HG03442 (cell line): Measurements from ENCODE around the gene PRKN.

ENCODE experiments used
- ATAC-seq: cut with Tn5 transposase; IDR thresholded peaks from one replicate; pipeline ENCODE4 v1.9.1; 2021; ENCODE audit warnings: mild to moderate bottlenecking, moderate library complexity; ENCODE audit not compliant: unreplicated experiment

PRKN gene

GRCh38 chr6:162331911-162332310 lies 395.7 kb downstream of the PRKN start:
- ATAC-seq = no peak

GRCh38 chr6:162325826-162326225 lies 401.7 kb downstream of the PRKN start:
- ATAC-seq = no peak

- no peak for ATAC-seq
Measured at GRCh38 chr6:162325051-162325450, 402.5 kb downstream of the PRKN start.

GRCh38 chr6:162315291-162315690 lies 412.3 kb downstream of the PRKN start:
- no peak for ATAC-seq

GRCh38 chr6:162313922-162314660 lies 413.5 kb downstream of the PRKN start:
- ATAC-seq = no peak

GRCh38 chr6:162307865-162308264 lies 419.7 kb downstream of the PRKN start:
- no peak for ATAC-seq

- ATAC-seq = no peak
Measured at GRCh38 chr6:162306616-162307015, 420.9 kb downstream of the PRKN start.

- no peak for ATAC-seq
Measured at GRCh38 chr6:162301128-162301527, 426.4 kb downstream of the PRKN start.

- no peak for ATAC-seq
Measured at GRCh38 chr6:162294029-162294428, 433.5 kb downstream of the PRKN start.

- ATAC-seq = no peak
Measured at GRCh38 chr6:162292915-162293314, 434.7 kb downstream of the PRKN start.

- no peak for ATAC-seq
Measured at GRCh38 chr6:162290846-162291465, 436.6 kb downstream of the PRKN start.

- no peak for ATAC-seq
Measured at GRCh38 chr6:162289972-162290371, 437.6 kb downstream of the PRKN start.

- no peak for ATAC-seq
Measured at GRCh38 chr6:162273986-162274385, 453.6 kb downstream of the PRKN start.

GRCh38 chr6:162271922-162272321 lies 455.6 kb downstream of the PRKN start:
- no peak for ATAC-seq

- ATAC-seq = no peak
Measured at GRCh38 chr6:162270966-162271365, 456.6 kb downstream of the PRKN start.

GRCh38 chr6:162267641-162268040 lies 459.9 kb downstream of the PRKN start:
- no peak for ATAC-seq

- ATAC-seq = no peak
Measured at GRCh38 chr6:162267126-162267525, 460.4 kb downstream of the PRKN start.

- no peak for ATAC-seq
Measured at GRCh38 chr6:162264581-162264980, 463.0 kb downstream of the PRKN start.

GRCh38 chr6:162262466-162263196 lies 464.9 kb downstream of the PRKN start:
- ATAC-seq = no peak

- no peak for ATAC-seq
Measured at GRCh38 chr6:162261598-162261997, 466.0 kb downstream of the PRKN start.

GRCh38 chr6:162260027-162260426 lies 467.5 kb downstream of the PRKN start:
- no peak for ATAC-seq

GRCh38 chr6:162258647-162259046 lies 468.9 kb downstream of the PRKN start:
- ATAC-seq = no peak
